GM23338 (cell line): ENCODE data around the gene TRA2A. TPM values are rescaled to one million over a fixed set of nuclear protein-coding genes. Genes with fewer than 3 reads are reported as not detected.

ENCODE experiments used
- ATAC-seq: fragments of 200-7000 bp; cut with Tn5 transposase; 3 replicates; pipeline ENCODE4 v1.9.1; 2020
- DNase-seq: peaks from one replicate; pipeline ENCODE4 v3.0.0-alpha.2; 2015; ENCODE audit warnings: low spot score
- H2AFZ ChIP-seq: fragments of 200-600 bp; sonication (generic); 2 replicates; pipeline ENCODE4 v1.8.0; 2016; ENCODE audit warnings: antibody characterized with exemption, mild to moderate bottlenecking, moderate library complexity
- H3F3A ChIP-seq: fragments of 200-600 bp; sonication (generic); replicated peaks from 2 replicates; pipeline ENCODE4 v1.8.0; 2017; ENCODE audit warnings: antibody characterized with exemption, mixed run types, low read depth
- H3K27ac ChIP-seq: fragments of 200-600 bp; sonication (generic); 2 replicates; pipeline ENCODE4 v1.6.1; 2016; ENCODE audit warnings: low read depth
- H3K27me3 ChIP-seq: fragments of 200-600 bp; sonication (generic); 2 replicates; pipeline ENCODE4 v1.8.0; 2016; ENCODE audit warnings: mild to moderate bottlenecking, mixed run types, moderate library complexity; ENCODE audit not compliant: insufficient read depth
- H3K36me3 ChIP-seq: fragments of 200-600 bp; sonication (generic); 2 replicates; pipeline ENCODE4 v1.8.0; 2016; ENCODE audit warnings: mild to moderate bottlenecking; ENCODE audit not compliant: insufficient read depth
- H3K4me1 ChIP-seq: fragments of 200-600 bp; sonication (generic); 2 replicates; pipeline ENCODE4 v1.8.0; 2016; ENCODE audit warnings: mild to moderate bottlenecking, moderate library complexity; ENCODE audit not compliant: insufficient read depth
- H3K4me2 ChIP-seq: fragments of 200-600 bp; sonication (generic); 2 replicates; pipeline ENCODE4 v1.7.1; 2017; ENCODE audit warnings: mixed run types
- H3K4me3 ChIP-seq: fragments of 200-600 bp; sonication (generic); 2 replicates; pipeline ENCODE4 v1.6.1; 2016; ENCODE audit warnings: mixed run types
- H3K79me2 ChIP-seq: fragments of 200-600 bp; sonication (generic); replicated peaks from 2 replicates; pipeline ENCODE4 v1.8.0; 2017; ENCODE audit warnings: mild to moderate bottlenecking; ENCODE audit not compliant: insufficient read depth
- H3K9me2 ChIP-seq: fragments of 200-600 bp; sonication (generic); 2 replicates; pipeline ENCODE4 v1.8.0; 2017; ENCODE audit not compliant: insufficient read depth
- H4K20me1 ChIP-seq: fragments of 200-600 bp; sonication (generic); replicated peaks from 2 replicates; pipeline ENCODE4 v1.8.0; 2017; ENCODE audit warnings: mild to moderate bottlenecking; ENCODE audit not compliant: insufficient read depth
- H3K27ac Mint-ChIP-seq: 2 replicates; pipeline ENCODE4 v1.8.0; 2020; ENCODE audit warnings: inconsistent platforms, mild to moderate bottlenecking, moderate library complexity, mixed read lengths
- H3K27me3 Mint-ChIP-seq: 3 replicates; pipeline ENCODE4 v1.8.0; 2022; ENCODE audit warnings: low read depth, mild to moderate bottlenecking, moderate library complexity, mixed read lengths, inconsistent platforms; ENCODE audit not compliant: insufficient read depth, poor library complexity
- H3K36me3 Mint-ChIP-seq: 3 replicates; pipeline ENCODE4 v1.8.0; 2021; ENCODE audit warnings: low read depth, mild to moderate bottlenecking, inconsistent platforms, moderate library complexity, mixed read lengths
- H3K4me1 Mint-ChIP-seq: 3 replicates; pipeline ENCODE4 v1.8.0; 2020; ENCODE audit warnings: mild to moderate bottlenecking, inconsistent platforms, mixed read lengths
- H3K4me3 Mint-ChIP-seq: 3 replicates; pipeline ENCODE4 v1.8.0; 2021; ENCODE audit warnings: moderate library complexity, mild to moderate bottlenecking, inconsistent platforms, mixed read lengths
- H3K9me3 Mint-ChIP-seq: 3 replicates; pipeline ENCODE4 v1.8.0; 2020; ENCODE audit warnings: moderate library complexity, mild to moderate bottlenecking, inconsistent platforms, mixed read lengths
- CREB1 ChIP-seq: fragments of 250-450 bp; sonication (Bioruptor Pico); IDR thresholded peaks from 2 replicates; pipeline ENCODE4 v1.5.0; 2020; ENCODE audit warnings: low read depth, mild to moderate bottlenecking, moderate library complexity
- ETS1 ChIP-seq: IDR thresholded peaks from 2 replicates; pipeline ENCODE4 v1.6.1; 2016; ENCODE audit warnings: antibody characterized with exemption
- EZH2 ChIP-seq: fragments of 200-600 bp; sonication (generic); IDR thresholded peaks from one replicate; pipeline ENCODE4 v1.8.0; 2017; ENCODE audit warnings: antibody characterized with exemption, mild to moderate bottlenecking, low read depth; ENCODE audit not compliant: unreplicated experiment
- EZH2phosphoT487 ChIP-seq: fragments of 200-600 bp; sonication (generic); IDR thresholded peaks from one replicate; pipeline ENCODE4 v1.8.1; 2018; ENCODE audit warnings: antibody characterized with exemption; ENCODE audit not compliant: unreplicated experiment
- JUNB ChIP-seq: IDR thresholded peaks from one replicate; pipeline ENCODE4 v1.6.1; 2016; ENCODE audit warnings: antibody characterized with exemption; ENCODE audit not compliant: unreplicated experiment
- POLR2AphosphoS5 ChIP-seq: IDR thresholded peaks from 2 replicates; pipeline ENCODE4 v1.6.1; 2016; ENCODE audit warnings: antibody characterized with exemption, low read depth
- REST ChIP-seq: IDR thresholded peaks from one replicate; pipeline ENCODE4 v1.6.1; 2018; ENCODE audit warnings: antibody characterized with exemption; ENCODE audit not compliant: unreplicated experiment
- STAT1 ChIP-seq: IDR thresholded peaks from one replicate; pipeline ENCODE4 v1.6.1; 2016; ENCODE audit warnings: antibody characterized with exemption; ENCODE audit not compliant: unreplicated experiment
- ZNF114 ChIP-seq: fragments of 250-450 bp; sonication (Bioruptor Pico); IDR thresholded peaks from 2 replicates; pipeline ENCODE4 v1.5.0; 2020; ENCODE audit warnings: mild to moderate bottlenecking, moderate library complexity
- ZNF331 ChIP-seq: fragments of 250-450 bp; sonication (Bioruptor Pico); IDR thresholded peaks from 2 replicates; pipeline ENCODE4 v1.5.0; 2020; ENCODE audit warnings: low read depth, mild to moderate bottlenecking, moderate library complexity
- ZNF462 ChIP-seq: fragments of 250-450 bp; sonication (Bioruptor Pico); IDR thresholded peaks from 2 replicates; pipeline ENCODE4 v1.5.0; 2020; ENCODE audit warnings: mild to moderate bottlenecking, moderate library complexity
- polyA plus RNA-seq: library from polyadenylated mRNA; unstranded; fragments of >200 nt; fragmentation: Nextera tagmentation; extraction: Ambion mirVana; gene quantifications from 2 replicates; pipeline ENCODE4 v1.2.1, GENCODE V29; 2016
- total RNA-seq: library from RNA; depleted of rRNA; stranded (reverse); fragments of >200 nt; shearing (Covaris generic); gene quantifications from 2 replicates; pipeline ENCODE4 v1.2.3, GENCODE V29; 2014

Gene TRA2A
- total and polyA plus RNA-seq, 2 experiments from 2014 or later, result 82.6 to 271 TPM

- Histone ChIP-seq H3K4me1 (peaks cover 37% of the 10 kb centered on the region), H3K27ac (no peak overlapping the region), H3K4me2 (no peak overlapping the region), H3F3A (peaks cover 6% of the 10 kb centered on the region; the same call in 1 of the 2 replicates), H2AFZ (no peak overlapping the region), H3K9me2 (no peaks in the 10 kb centered on the region), H3K36me3 (peaks cover 25% of the 10 kb centered on the region), H3K4me3 (no peak overlapping the region), H3K27me3 (no peaks in the 10 kb centered on the region), H4K20me1 (peaks cover 95% of the 10 kb centered on the region), H3K79me2 (peaks cover 100% of the 10 kb centered on the region)
- Mint-ChIP-seq H3K4me1 (peaks cover 53% of the 10 kb centered on the region), H3K36me3 (peaks cover 44% of the 10 kb centered on the region), H3K27me3 (peaks cover 5% of the 10 kb centered on the region), H3K27ac (no peak overlapping the region), H3K4me3 (peak overlapping the region; percentile 26; the same call in 1 of the 3 replicates), H3K9me3 (no peaks in the 10 kb centered on the region)
- no peak for DNase-seq
- ATAC-seq, result no peak
- TF ChIP-seq ZNF114 (CRISPR knock-in tag) (no peak), POLR2AphosphoS5 (no peak)
These were observed 7.3 kb downstream of the TRA2A start for GRCh38 chr7:23524473-23524872.

- H2AFZ ChIP-seq, result no peak overlapping the region
- DNase-seq (no peak), ATAC-seq (no peak)
- no peaks in the 10 kb centered on the region for H3K9me3 Mint-ChIP-seq
- peaks cover 6% of the 10 kb centered on the region; the same call in 1 of the 2 replicates for H3F3A ChIP-seq
- H3K27me3 ChIP-seq, result no peaks in the 10 kb centered on the region
- H3K4me3 ChIP-seq, result no peak overlapping the region
- H3K27ac ChIP-seq, result no peak overlapping the region
- H3K9me2 ChIP-seq, result no peaks in the 10 kb centered on the region
- H3K36me3 Mint-ChIP-seq, result peaks cover 44% of the 10 kb centered on the region
- peaks cover 44% of the 10 kb centered on the region for H3K4me1 Mint-ChIP-seq
- H3K36me3 ChIP-seq, result peaks cover 32% of the 10 kb centered on the region
- H3K4me1 ChIP-seq, result peaks cover 29% of the 10 kb centered on the region
- peaks cover 100% of the 10 kb centered on the region for H3K79me2 ChIP-seq
- no peak overlapping the region for H3K4me3 Mint-ChIP-seq
- peaks cover 89% of the 10 kb centered on the region for H4K20me1 ChIP-seq
- no peaks in the 10 kb centered on the region for H3K27me3 Mint-ChIP-seq
- H3K4me2 ChIP-seq, result no peak overlapping the region
- H3K27ac Mint-ChIP-seq, result no peak overlapping the region
- TF ChIP-seq REST (no peak), ZNF331 (CRISPR knock-in tag) (no peak), EZH2phosphoT487 (no peak), EZH2 (no peak), CREB1 (CRISPR knock-in tag) (no peak), ZNF114 (CRISPR knock-in tag) (no peak), ZNF462 (CRISPR knock-in tag) (no peak), JUNB (no peak), STAT1 (no peak), POLR2AphosphoS5 (no peak), ETS1 (no peak)
These were observed 8.2 kb downstream of the TRA2A start for GRCh38 chr7:23523486-23524075.
